GM12873 (cell line): ENCODE results near the gene PRKACG.

Experiments
- TF ChIP-seq, protein P1 (sequence below): IDR thresholded peaks from 2 replicates; pipeline ENCODE4 v1.5.1; 2012; ENCODE audit warnings: low read depth, mild to moderate bottlenecking, moderate library complexity, low read length, control low read depth; ENCODE audit not compliant: insufficient read depth; ENCODE audit errors: missing control alignments

PRKACG gene

DNA sequence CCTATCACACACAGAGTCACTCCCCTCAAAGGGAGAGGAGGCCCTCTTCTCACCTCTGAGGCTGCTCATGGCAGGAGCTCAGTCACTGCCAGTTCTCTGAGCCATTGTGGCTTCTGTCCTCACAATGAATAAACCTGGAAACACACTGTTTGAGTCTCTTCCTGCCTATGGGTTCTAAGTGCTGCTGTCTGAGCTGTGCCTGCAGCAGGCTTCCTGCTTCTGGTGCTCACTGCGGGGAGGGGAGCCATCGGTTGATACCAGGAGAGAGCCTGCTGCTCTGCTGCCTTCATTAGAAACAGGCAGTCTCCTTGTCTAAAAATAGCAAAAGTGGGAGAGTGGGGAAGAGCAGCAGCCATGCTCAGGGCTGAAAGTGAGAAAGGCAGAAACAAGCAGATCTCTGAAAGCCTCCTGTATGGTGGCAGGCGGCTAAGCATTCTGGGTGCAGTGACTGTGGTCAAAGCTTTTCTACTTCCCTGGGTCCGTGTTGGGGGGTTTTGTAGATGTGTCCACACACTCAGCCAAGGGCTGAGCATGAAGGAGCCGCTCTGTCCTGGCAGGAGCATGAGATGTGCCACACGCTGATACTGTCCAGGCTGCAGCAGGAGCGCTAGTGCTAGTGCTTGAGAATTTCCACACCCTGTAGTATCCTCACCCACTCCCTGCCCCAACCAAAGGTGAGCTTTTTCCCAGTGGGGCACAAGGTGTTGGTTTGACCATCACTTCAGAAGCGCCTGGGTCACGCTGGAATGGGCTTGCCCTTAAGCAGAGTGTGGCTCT lies 34.2 kb downstream of the PRKACG start:
- TF ChIP-seq, protein P1, sequence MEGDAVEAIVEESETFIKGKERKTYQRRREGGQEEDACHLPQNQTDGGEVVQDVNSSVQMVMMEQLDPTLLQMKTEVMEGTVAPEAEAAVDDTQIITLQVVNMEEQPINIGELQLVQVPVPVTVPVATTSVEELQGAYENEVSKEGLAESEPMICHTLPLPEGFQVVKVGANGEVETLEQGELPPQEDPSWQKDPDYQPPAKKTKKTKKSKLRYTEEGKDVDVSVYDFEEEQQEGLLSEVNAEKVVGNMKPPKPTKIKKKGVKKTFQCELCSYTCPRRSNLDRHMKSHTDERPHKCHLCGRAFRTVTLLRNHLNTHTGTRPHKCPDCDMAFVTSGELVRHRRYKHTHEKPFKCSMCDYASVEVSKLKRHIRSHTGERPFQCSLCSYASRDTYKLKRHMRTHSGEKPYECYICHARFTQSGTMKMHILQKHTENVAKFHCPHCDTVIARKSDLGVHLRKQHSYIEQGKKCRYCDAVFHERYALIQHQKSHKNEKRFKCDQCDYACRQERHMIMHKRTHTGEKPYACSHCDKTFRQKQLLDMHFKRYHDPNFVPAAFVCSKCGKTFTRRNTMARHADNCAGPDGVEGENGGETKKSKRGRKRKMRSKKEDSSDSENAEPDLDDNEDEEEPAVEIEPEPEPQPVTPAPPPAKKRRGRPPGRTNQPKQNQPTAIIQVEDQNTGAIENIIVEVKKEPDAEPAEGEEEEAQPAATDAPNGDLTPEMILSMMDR, result no peak

DNA sequence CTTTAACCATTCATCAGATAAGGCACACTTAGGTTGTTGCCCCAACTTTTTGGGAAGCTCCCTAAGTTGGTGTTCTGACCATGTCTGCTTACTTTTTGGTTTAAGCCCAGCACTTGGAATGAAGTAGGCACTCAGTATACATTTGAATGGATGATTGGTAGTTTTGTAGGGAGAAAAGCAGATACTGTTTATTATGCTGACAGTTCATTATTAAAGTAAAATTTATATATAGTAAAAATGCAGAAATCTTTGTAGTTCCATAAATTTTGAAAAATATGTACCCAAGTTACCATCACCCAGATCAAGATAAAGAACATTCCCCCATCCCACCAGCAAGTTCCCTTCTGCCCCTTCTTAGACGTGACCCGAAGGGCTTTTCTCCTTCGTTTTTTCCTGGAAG lies 35.4 kb downstream of the PRKACG start:
- TF ChIP-seq, protein P1, result no peak

DNA sequence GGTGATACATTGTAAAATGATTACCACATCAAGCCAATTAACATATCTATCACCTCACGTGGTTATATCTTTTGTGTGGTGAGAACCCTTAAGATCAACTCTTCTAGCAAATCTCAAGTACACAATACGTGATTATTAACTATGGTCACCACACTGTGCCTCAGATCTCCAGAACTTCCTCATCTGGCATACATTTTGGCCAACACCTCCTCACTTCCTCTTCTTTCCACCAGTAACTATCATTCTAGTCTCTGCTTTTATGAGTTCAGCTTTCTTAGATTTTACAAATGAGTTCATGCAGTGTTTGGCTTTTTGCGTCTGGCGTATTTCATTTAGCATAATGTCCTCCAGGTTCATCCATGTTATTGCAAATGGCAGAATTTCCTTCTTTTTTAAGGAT lies 35.8 kb downstream of the PRKACG start:
- TF ChIP-seq, protein P1, result no peak

DNA sequence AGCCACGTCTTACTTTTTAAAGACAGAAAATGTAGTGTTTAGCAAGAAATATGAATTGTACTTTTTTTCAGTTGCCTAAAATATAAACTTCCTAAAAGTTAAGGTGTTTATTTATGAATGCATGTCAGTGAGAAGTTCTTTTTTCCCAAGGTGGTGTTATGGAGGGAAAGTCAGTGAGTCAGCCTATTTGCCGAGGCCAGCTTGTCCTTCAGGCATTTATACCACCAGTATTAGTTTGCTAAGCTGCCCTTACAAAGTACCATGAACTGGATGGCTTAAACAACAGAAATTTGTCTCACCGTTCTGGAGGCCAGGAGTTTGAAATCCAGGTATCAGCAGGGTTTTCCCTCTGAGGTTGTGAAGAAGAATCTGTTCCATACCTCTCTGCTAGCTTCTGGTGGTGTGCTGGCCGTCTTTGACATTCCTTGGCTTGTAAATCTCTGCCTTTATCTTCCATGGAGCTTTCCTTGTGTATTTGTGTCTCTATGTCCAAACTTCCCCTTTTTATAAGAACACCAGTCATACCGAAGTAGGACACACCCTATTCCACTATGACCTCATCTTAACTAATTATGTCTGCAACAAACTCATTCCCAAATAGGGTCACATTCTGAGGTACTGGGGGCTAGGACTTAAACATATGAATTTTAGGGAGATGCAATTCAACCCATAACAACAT lies 38.4 kb downstream of the PRKACG start:
- TF ChIP-seq, protein P1, result no peak

DNA sequence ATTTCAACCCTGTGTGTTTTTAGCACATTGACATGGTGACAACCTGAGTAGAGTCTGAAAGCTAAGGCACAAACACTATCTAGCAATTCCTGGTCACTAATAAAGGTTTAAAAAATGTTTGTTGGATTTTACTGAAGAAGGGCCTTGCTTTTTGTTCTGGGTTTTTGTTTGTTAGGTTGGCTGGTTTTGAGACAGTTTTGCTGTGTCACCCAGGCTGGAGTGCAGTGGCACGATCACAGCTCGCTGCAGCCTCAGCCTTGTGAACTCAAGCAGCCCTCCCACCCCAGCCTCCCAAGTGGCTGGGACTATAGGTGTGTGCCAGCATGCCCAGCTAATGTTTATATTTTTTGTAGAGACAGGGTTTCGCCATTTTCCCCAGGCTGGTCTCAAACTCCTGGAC lies 39.0 kb downstream of the PRKACG start:
- TF ChIP-seq, protein P1, result no peak

DNA sequence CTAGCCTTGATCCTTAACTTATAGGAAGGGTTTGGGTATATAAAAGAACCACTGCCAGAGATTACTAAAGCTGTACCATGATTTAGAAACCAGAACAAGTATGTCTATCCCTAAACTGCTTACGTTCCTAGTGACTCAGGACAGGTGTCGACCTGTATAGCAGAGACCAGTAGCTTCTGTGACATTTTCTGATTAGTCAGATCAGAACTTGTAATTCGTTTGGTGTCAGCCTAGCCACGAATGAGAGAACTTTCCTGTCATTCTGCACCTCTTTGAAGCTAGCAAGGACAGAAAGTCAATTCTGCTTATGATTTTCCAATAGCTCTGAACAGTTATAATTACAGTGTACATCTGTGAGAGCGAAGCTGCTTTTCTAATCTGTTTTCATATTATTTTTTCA lies 39.5 kb downstream of the PRKACG start:
- TF ChIP-seq, protein P1, result no peak

DNA sequence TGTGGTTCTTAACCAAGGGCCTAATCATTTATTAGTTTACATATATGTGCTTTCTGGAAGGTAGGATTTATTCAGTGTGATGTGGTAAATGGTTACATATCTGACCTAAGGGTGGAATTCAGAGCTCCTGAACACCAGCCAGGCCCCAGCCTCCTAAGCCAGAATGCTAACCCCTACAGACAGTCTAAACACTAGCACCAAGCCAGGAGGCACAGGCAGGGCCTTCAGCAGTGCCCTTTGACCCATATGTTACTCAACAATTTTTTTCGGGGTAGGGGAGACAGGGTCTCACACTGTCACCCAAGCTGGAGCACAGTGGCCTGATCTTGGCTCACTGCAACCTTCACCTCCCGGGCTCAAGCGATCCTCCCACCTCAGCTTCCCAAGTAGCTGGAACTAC lies 40.3 kb downstream of the PRKACG start:
- TF ChIP-seq, protein P1, result no peak
